IPS-18a (cell line): ENCODE data around the gene LRFN5.
"Not testable (repeated sequence)": the region's sequence is repeated elsewhere in the genome, so short reads cannot be mapped to it uniquely, and the experiment has no call there.

ENCODE experiments used
- H3K27ac ChIP-seq: one replicate; pipeline ENCODE4 v1.5.1; 2013; ENCODE audit warnings: low read length
- H3K27me3 ChIP-seq: one replicate; pipeline ENCODE4 v1.6.1; 2013; ENCODE audit warnings: mild to moderate bottlenecking, low read length; ENCODE audit not compliant: control insufficient read depth, insufficient read depth
- H3K36me3 ChIP-seq: one replicate; pipeline ENCODE4 v1.6.1; 2013; ENCODE audit warnings: low read depth, low read length; ENCODE audit not compliant: control insufficient read depth
- H3K4me1 ChIP-seq: one replicate; pipeline ENCODE4 v1.6.1; 2013; ENCODE audit warnings: low read depth, low read length; ENCODE audit not compliant: control insufficient read depth
- H3K4me3 ChIP-seq: one replicate; pipeline ENCODE4 v1.5.1; 2013; ENCODE audit warnings: low read length
- H3K9ac ChIP-seq: one replicate; pipeline ENCODE4 v1.6.1; 2013; ENCODE audit warnings: mild to moderate bottlenecking, low read length, moderate library complexity
- H3K9me3 ChIP-seq: one replicate; pipeline ENCODE4 v1.6.1; 2013; ENCODE audit warnings: low read depth, low read length; ENCODE audit not compliant: control insufficient read depth

LRFN5 gene

GRCh38 chr14:41606532-41607303 lies at the start of gene LRFN5:
LRFN5 (plus strand) TSS chr14:41606876.
- Histone ChIP-seq H3K27ac (no peak within 1 kb of the TSS), H3K36me3 (no peaks in the 10 kb centered on the region), H3K9me3 (no peaks in the 10 kb centered on the region), H3K27me3 (peaks cover 90% of the 10 kb centered on the region), H3K4me3 (peak within 1 kb of the TSS; percentile 99), H3K4me1 (peaks cover 28% of the 10 kb centered on the region), H3K9ac (peak within 1 kb of the TSS; percentile 59)

GRCh38 chr14:41558490-41558889 lies 48.2 kb upstream of the LRFN5 start:
- Histone ChIP-seq H3K27me3 (no peaks in the 10 kb centered on the region), H3K9me3 (no peaks in the 10 kb centered on the region), H3K4me3 (no peak overlapping the region), H3K9ac (no peak overlapping the region), H3K4me1 (no peaks in the 10 kb centered on the region), H3K27ac (no peak overlapping the region), H3K36me3 (no peaks in the 10 kb centered on the region)

- H3K27me3 ChIP-seq, H3K9me3 ChIP-seq, H3K36me3 ChIP-seq, H3K9ac ChIP-seq, H3K27ac ChIP-seq, H3K4me3 ChIP-seq: not testable (repeated sequence)
- peaks cover 15% of the 10 kb centered on the region for H3K4me1 ChIP-seq
These were observed 39.8 kb upstream of the LRFN5 start for GRCh38 chr14:41566864-41567263.

- Histone ChIP-seq H3K27me3 (no peaks in the 10 kb centered on the region), H3K9me3 (no peaks in the 10 kb centered on the region), H3K36me3 (no peaks in the 10 kb centered on the region), H3K4me1 (peaks cover 15% of the 10 kb centered on the region), H3K4me3 (no peak overlapping the region), H3K9ac (no peak overlapping the region), H3K27ac (no peak overlapping the region)
These were observed 37.7 kb upstream of the LRFN5 start for GRCh38 chr14:41568979-41569378.

GRCh38 chr14:41570415-41571155 lies 36.1 kb upstream of the LRFN5 start:
- no peaks in the 10 kb centered on the region for H3K36me3 ChIP-seq
- H3K27me3 ChIP-seq, result no peaks in the 10 kb centered on the region
- H3K9me3 ChIP-seq, result no peaks in the 10 kb centered on the region

GRCh38 chr14:41586237-41586636 lies 20.4 kb upstream of the LRFN5 start:
- no peak overlapping the region for H3K27ac ChIP-seq
- no peak overlapping the region for H3K4me3 ChIP-seq
- H3K9me3 ChIP-seq, result no peaks in the 10 kb centered on the region
- H3K4me1 ChIP-seq, result no peaks in the 10 kb centered on the region
- no peaks in the 10 kb centered on the region for H3K27me3 ChIP-seq
- H3K36me3 ChIP-seq, result no peaks in the 10 kb centered on the region
- no peak overlapping the region for H3K9ac ChIP-seq

More at GRCh38 chr14:41570415-41571155, 36.1 kb upstream of the LRFN5 start:
- Histone ChIP-seq H3K4me1 (peaks cover 15% of the 10 kb centered on the region), H3K27ac (no peak overlapping the region), H3K4me3 (peak overlapping the region; percentile 22), H3K9ac (no peak overlapping the region)

GRCh38 chr14:41597647-41598046 lies 9.0 kb upstream of the LRFN5 start:
- Histone ChIP-seq H3K9ac (no peak overlapping the region), H3K9me3 (peaks cover 3% of the 10 kb centered on the region), H3K27ac (no peak overlapping the region), H3K27me3 (peaks cover 1% of the 10 kb centered on the region), H3K4me1 (peaks cover 5% of the 10 kb centered on the region), H3K36me3 (no peaks in the 10 kb centered on the region), H3K4me3 (no peak overlapping the region)

- Histone ChIP-seq H3K27me3 (peaks cover 24% of the 10 kb centered on the region), H3K4me1 (peaks cover 16% of the 10 kb centered on the region), H3K27ac (peak overlapping the region; percentile 80)
- H3K4me3 ChIP-seq, H3K9ac ChIP-seq, H3K36me3 ChIP-seq, H3K9me3 ChIP-seq: not testable (repeated sequence)
These were observed 6.8 kb upstream of the LRFN5 start for GRCh38 chr14:41599805-41600385.

- peaks cover 29% of the 10 kb centered on the region for H3K4me1 ChIP-seq
These were observed 1.8 kb upstream of the LRFN5 start for GRCh38 chr14:41604721-41605531.

GRCh38 chr14:41605550-41606281 lies 960 bp upstream of the LRFN5 start:
- Histone ChIP-seq H3K27me3 (peaks cover 80% of the 10 kb centered on the region), H3K36me3 (no peaks in the 10 kb centered on the region), H3K4me1 (peaks cover 28% of the 10 kb centered on the region), H3K4me3 (peak overlapping the region; percentile 99), H3K27ac (no peak overlapping the region), H3K9me3 (no peaks in the 10 kb centered on the region), H3K9ac (peak overlapping the region; percentile 59)

More at GRCh38 chr14:41604721-41605531, 1.8 kb upstream of the LRFN5 start:
- H3K9ac ChIP-seq, result peak overlapping the region; percentile 59
- H3K27ac ChIP-seq, result no peak overlapping the region
- H3K36me3 ChIP-seq, result no peaks in the 10 kb centered on the region
- peak overlapping the region; percentile 99 for H3K4me3 ChIP-seq
- no peaks in the 10 kb centered on the region for H3K9me3 ChIP-seq
- H3K27me3 ChIP-seq, result peaks cover 72% of the 10 kb centered on the region

GRCh38 chr14:41606282-41606531 lies 469 bp upstream of the LRFN5 start:
- H3K4me1 ChIP-seq, result peaks cover 28% of the 10 kb centered on the region

More at GRCh38 chr14:41606282-41606531, 469 bp upstream of the LRFN5 start:
- no peaks in the 10 kb centered on the region for H3K36me3 ChIP-seq
- H3K27me3 ChIP-seq, result peaks cover 85% of the 10 kb centered on the region
- H3K27ac ChIP-seq, result no peak overlapping the region
- peak overlapping the region; percentile 99 for H3K4me3 ChIP-seq
- H3K9me3 ChIP-seq, result no peaks in the 10 kb centered on the region
- H3K9ac ChIP-seq, result peak overlapping the region; percentile 59
